NCI-H526 (cell line): ENCODE results near the gene ADAM11.

Experiments used
- DNase-seq, 2 experiments: peaks; one replicate each; lab custom pipeline; 2025; lab: John Stamatoyannopoulos, UW

ADAM11 gene

DNA sequence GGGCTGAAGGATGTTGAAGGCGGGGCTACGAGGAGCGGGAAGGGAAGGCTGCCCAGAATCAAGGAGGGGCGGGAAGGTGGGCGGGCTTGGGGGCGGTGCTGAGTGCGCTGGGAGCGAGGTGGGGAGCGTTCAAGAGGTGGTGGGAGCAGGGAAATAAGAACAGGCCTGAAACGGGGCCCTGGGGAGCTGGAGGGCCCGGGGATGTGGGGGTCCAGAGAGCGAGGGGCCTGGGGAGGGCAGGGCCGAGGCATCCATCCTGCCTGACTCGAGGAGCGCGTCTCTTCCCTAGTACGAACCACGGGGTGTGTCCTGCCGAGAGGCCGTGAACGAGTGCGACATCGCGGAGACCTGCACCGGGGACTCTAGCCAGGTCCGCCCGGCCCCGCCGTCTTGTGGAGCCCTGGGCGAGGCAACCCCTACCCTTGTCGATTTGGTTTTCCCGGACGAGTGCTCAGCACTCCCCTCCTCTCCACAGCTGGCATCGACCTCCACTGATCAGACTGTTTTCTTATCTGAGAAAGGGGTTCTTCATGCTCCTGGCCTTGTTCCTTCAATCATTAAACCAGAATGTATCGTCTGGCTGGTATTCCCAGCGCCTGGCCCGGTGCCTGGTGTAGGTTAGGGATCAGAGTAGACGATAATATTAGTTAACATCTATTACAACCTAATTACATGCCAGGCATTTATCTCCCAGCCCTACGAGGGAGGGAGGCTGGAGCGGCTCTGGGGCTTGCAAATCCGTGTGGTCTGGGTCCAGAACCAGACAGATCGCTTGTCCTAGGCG, 17.2 kb downstream of the ADAM11 start:
- peak in 1 of 2 experiments; percentile 92 for DNase-seq

DNA sequence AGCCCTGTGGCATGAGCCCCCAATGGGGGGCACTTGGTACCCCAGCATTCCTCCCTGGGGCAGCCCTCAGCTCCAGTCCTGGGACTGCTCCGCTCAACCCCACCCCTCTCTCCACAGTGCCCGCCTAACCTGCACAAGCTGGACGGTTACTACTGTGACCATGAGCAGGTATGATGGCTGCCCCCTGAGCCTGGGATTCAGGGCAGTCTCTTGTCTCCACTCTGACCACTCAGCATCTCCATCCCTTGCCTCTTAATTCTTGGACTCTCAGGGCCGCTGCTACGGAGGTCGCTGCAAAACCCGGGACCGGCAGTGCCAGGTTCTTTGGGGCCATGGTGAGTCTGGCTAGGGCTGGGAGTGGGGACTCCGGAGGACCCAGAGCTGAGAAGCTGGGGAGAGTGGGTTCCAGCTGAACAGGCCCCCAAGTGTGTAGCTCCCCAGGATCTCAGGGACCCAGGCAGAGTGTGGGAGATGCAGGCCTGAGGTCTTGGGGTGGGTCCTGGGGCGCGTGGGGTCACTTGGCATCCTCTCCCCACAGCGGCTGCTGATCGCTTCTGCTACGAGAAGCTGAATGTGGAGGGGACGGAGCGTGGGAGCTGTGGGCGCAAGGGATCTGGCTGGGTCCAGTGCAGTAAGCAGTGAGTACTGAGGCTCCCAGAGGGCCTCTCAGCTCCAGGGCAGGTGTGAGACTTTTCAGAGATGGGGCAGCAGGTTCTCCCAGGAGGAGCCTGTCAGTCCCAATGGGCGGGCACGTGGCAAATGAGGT, 18.0 kb downstream of the ADAM11 start:
- no peak for DNase-seq

DNA sequence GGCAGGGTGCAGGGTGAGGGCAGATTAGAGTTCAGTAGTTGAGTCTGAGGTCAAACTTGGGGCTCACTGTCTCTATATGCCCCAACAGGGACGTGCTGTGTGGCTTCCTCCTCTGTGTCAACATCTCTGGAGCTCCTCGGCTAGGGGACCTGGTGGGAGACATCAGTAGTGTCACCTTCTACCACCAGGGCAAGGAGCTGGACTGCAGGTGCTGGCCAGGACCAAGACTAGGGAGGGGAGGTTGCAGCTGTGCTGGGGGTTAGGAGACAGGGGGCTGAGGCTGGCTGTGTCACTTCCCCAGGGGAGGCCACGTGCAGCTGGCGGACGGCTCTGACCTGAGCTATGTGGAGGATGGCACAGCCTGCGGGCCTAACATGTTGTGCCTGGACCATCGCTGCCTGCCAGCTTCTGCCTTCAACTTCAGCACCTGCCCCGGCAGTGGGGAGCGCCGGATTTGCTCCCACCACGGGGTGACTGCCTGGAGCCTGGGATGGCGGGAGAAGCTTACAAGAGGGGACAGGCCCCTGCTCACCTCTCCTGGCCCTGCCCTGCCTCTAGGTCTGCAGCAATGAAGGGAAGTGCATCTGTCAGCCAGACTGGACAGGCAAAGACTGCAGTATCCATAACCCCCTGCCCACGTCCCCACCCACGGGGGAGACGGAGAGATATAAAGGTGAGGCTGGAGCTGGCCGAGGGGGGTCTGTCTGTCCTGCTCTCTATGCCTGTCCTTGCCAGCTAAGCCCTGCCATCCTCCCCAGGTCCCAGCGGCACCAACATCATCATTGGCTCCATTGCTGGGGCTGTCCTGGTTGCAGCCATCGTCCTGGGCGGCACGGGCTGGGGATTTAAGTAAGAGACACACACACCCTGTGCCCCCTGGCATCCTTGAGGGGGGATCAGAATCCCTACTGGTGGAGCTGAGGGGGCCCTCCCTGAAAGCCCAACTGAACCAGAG, 18.9 kb downstream of the ADAM11 start:
- no peak for DNase-seq

DNA sequence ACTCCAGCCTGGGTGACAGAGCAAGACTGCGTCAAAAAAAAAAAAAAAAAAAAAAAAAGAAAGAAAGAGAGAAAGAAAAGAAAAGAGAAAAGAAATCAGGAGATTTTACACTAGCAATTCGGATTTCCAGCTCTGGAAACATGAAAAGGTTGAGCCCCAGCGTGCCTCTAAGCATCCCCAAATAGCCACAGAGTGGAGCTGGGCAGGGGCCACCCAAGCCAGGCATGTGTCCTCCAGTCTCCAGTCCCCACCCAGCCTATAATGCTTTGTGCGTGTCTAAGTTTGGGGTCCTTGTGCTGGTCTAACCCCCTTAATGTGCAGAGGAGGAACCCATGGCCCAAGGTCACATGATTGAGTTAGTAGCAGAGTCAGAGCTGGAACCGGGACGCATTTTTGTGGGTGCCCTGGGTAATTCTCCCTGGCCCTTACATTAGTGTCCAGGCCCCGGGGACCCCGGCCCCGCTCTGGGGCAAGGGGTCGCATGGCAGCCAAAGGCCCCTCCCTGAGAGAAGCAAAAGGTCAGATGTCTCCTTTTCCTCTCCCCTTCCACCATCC, 19.9 kb downstream of the ADAM11 start:
- DNase-seq = no peak

DNA sequence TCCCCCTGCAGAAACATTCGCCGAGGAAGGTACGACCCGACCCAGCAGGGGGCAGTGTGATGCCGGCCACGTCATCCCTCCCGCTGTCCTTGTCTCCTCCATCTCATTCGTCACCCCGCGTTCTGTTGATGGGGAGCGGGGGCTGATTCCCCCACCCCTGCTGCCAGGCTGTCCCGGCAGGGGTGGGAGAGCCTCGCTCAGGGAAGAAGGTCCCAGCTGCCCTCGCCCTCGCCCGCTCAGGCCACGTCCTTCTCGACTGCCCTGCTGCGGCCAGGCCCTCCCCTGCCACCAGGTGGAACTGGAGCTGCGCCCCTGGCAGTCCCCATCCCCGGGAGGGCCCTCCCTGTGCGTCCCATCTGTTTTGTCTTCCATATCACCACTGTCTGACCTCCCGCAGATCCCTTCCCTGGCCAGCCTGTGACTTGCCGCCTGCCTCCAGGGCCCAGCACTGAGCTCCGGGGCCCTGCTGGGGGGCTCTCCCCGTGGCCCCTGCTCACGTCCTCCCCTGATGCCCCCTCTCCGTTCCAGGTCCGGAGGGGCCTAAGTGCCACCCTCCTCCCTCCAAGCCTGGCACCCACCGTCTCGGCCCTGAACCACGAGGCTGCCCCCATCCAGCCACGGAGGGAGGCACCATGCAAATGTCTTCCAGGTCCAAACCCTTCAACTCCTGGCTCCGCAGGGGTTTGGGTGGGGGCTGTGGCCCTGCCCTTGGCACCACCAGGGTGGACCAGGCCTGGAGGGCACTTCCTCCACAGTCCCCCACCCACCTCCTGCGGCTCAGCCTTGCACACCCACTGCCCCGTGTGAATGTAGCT, 20.6 kb downstream of the ADAM11 start:
- DNase-seq = peak; percentile 82 to 92

DNA sequence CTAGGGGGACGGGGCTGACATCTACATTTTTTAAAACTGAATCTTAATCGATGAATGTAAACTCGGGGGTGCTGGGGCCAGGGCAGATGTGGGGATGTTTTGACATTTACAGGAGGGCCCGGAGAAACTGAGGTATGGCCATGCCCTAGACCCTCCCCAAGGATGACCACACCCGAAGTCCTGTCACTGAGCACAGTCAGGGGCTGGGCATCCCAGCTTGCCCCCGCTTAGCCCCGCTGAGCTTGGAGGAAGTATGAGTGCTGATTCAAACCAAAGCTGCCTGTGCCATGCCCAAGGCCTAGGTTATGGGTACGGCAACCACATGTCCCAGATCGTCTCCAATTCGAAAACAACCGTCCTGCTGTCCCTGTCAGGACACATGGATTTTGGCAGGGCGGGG, 21.4 kb downstream of the ADAM11 start:
- DNase-seq = no peak

DNA sequence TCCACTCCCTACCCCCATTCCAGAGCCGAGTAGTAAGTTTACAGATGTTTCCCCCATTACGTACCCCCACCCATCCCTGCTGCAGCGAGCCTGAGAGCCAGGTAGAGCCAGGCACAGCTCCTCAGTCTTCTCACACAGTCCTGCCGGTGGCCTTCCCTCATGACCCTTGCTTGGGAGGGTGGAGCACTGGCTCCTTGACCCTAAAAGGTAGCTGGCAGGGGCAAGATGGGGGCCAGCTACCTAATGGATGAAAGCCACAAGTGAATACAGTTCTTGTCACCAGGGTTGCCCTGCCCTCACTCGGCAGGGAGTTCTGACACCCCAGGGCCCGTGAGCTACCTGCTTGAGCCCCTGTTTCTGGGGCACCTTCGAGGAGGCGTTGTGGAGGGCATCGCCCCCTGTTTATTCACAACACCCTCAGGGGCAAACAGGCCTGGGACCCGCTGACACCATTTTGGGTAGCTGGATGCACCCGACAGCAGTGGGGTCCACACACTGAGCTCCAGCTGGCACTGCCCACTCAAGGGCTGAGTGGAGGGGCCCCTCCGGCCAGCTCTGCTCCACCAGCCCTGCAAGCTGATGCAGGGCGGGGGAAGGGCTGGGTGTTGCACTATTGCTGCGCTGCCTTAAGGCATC, 22.2 kb downstream of the ADAM11 start:
- no peak for DNase-seq

DNA sequence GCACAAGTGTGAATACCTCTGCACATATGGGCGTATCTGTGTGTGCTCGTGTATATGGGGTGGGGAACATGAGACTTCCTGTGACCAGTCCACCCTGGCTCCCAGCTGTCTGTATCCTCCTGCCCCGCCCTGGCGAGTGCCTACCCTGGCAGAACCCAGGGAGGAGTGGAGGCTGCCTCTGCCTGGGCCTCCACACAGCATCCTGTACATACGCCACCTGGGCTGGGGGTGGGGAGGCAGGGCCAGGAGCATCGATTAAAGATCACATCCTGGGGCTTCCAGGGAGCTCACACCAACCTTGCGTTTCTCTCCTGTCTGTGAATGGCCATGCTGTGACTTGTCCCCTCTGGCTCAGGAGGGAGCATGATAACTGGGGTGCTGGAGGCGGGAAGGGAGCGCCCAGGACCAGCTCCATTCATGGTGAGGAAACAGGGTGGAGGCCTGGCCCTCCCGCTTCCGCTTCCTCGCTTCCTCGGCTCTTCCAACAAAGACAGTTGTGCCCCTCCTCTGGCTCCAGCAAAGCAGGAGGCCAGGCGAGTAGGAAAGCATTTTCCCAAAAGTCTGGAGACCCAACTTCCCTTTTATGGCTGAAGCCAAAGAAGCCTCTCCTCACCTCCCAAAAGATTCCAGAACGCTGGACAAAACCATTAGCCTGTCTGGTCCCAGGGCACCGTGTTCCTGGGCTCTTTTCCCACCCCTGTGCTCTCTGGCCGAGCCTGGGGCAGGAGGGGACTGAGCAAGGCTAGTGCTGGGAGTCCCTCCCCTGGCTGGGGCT, 22.9 kb downstream of the ADAM11 start:
- DNase-seq = no peak

DNA sequence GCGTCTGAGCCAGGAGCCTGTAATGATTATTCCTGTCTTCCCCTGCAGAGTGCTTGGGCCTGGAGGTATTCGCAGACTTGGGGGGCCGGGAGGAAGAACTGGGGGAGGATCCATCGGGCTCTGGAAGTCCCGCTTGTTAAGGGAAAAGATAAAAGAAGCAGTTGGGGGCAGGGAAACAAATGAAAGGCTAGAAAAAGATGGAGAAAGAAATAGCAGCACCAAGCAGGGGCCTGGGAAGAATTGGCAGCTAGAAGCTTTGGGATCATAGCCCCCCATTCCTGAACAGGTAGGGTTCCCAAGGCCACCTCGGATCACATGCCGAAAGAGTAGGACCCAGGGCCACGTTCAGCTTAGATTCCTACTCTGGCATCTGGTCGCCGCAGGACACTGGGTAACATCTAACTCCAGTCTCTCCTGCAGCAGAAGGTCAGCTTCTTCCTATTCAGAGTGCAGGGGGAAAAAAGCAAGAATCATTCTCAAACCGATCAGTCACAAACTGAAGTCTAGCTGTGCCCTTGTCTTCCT, 23.6 kb downstream of the ADAM11 start:
- no peak for DNase-seq

DNA sequence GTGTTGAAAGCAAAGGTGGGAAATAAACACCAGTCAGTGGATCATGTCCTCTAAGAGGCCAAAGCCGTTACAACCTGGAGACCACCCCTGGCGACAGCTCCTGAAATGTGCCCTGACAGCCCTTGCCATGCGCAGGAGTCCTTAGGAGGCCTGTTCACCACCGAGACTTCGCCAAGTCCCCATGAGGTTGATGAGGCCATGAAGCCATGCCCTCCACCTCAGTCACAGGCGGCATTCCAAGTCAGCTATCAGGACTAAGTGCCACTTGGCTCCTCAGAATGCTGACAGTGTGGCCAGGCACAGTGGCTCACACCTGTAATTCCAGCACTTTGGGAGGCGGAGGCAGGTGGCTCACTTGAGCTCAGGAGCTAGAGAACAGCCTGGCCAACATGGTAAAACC, 27.1 kb downstream of the ADAM11 start:
- DNase-seq = no peak

DNA sequence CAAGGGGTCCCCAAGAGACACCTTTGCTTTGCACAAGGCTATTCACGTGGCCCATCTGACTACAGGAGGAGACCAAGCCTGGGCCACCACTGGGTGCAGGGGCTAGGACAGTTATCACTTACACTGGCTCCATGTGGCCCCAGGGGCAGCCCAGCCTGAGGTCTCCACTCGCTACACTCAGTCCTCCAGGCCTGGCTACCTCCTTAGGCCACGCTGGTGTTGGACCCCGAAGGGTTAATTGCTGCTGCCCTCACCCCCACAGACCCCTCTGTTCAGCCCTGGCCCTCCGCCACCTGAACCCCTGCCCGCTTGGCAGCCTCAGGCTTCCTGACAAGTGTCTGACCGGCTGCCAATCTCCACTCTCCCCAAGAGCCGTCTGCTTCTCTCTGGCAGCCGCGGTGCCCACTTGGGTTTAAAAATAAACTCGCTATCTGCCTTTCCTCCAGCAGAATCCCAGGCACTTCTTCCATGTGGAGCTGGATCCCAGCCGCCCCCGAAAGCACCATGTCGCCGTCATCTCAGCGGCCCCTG, 27.8 kb downstream of the ADAM11 start:
- no peak for DNase-seq

DNA sequence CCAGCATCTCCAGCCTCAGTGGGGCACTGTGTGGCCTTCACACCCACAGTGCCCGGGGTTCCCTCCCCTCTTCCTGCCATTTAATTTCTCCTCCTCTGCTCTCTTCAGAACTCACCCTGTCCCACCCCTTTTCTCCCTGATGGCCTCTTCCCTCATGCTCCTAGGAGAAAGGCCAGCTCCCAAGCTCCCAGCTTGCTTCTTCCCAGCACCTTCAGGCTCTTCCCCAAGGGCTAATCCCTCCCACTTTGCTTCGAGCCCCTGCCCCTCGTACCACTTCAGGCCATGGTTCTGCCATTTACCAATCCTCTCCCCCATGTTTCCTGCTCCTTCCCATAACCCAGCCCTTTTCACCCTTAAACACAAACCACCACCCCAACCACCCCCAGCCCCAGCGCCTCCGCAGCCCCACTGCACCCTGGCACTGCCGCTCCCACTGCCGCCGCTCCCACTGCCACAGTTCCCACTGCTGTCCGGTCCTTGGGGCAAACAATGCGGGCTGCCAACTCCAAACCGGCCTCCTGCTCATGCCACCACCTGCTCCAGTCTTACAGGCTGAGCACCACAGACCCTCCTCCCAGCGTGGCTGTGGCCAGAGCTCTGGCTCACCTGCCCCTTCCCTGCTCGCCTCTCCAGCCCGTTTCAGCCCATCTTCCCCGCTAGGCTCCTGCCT, 28.6 kb downstream of the ADAM11 start:
- no peak for DNase-seq

DNA sequence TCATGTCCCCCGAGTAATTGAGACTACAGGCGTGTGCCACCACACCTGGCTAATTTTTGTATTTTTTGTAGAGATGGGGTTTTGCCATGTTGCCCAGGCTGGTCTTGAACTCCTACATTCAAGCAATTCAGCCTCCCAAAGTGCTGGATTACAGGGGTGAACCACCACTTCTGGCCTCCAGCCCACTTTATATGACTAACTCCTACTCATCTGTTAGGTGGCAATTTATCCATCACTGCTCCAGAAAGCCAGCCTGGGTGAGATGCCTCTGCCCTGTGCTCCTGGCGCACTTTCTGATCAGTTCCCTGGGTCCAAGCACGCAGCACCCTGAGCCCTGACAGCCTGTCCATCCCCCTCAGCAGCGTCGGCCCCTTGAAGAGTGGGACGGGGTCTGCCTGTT, 29.4 kb downstream of the ADAM11 start:
- no peak for DNase-seq

DNA sequence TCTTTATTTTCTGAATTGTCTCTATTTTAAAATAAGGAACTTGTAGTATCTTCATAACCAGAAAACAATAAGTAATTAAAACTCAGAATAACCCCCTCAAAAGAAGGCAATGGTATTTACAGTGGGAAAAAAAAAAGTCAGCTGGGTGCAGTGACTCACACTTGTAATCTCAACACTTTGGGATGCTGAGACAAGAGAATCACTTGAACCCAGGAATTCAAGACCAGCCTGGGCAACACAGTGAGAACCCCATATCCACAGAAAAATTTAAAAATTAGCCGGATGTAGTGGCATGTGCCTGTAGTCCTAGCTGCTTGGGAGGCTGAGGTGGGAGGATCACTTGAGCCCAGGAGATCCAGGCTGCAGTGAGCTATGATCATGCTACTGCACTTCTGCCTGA, 33.5 kb downstream of the ADAM11 start:
- DNase-seq = no peak

DNA sequence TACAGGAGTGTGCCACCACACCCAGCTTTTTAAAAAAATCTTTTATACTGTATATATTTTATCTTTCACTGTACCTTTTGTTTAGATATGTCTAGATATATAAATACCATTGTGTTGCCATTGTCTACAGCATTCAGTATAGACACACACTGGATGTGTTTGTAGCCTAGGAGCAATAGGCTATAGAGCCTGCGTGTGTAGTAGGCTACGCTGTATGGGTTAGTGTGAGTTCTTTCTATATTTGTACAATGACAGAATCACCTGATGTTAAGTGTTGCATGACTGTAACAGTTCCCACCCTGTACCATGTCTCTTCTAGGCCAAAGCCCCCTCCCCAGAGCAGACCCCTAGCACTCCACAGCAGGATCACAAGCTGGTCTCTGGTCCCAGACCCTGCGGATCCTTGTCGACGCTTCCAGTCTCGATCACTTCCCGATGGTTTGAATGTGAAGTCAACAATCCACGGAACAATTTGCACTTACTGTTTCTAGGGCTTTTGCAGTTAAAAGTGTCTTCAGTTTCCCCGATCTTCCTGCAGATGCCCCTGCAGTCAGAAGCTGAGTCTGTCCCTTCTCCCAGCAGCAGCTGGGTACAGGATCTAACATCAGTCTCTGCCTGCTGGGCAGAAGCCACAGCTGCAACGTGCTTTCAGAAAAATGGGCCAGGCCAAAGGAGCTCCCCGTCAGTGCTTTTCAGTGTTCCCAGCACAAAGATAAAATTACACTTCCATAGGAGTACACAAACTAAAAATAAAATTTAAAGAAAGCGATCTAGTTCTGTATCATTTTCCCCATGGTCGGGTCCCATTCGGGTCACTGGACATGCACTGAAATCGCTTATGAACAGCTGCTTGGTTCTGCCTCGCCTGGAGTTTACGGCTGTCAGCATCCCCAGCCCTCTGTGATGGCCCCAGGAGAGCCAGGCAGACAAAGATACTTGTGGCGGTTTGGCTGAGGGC, 35.4 kb downstream of the ADAM11 start:
- DNase-seq = no peak

DNA sequence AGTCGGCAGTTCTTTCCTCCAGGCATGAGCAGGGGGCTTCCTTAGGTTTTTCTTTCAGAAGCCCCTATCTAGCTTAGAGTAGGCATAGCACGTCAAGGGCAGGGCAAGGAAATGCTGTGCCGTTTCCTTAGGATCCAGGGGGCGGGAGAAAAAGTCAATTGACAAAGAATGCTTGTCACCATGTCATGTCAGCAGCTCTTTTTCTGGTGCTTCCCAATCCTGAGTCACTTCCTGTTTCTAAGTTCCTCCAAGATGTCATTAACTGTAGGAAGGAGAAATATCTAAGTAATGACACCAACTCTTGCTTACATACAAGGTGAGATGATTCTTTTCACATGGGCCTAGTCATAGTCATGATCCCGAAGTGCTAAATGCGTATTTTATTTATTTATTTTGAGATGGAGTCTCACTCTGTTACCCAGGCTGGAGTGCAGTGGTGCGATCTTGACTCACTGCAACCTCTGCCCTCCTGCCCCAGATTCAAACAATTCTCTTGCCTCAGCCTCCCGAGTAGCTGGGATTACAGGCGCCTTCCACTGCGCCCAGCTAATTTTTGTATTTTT, 36.1 kb downstream of the ADAM11 start:
- no peak for DNase-seq

DNA sequence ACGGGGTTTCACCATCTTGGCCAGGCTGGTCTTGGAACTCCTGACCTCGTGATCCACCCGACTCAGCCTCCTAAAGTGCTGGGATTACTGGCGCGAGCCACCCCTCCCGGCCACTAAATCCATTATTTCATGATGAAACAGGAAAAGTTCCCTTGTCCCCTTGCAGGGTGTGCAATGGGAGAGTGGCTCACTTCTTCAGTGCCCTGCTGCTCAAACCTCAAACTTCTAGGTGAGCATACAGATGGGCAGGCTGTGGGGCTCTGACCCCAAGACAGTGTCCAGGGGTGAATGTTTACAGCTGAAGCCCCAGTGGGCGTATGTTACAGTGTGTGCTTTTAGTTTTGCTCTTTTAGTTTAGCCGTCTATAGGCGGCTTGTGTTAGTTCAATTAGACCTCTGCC, 36.6 kb downstream of the ADAM11 start:
- no peak for DNase-seq
